Thoracic aorta (tissue), 2 donors: ENCODE results near the gene RFTN1. TPM values are rescaled to one million over a fixed set of nuclear protein-coding genes. Genes with fewer than 3 reads are reported as not detected.

Experiments
- ATAC-seq: fragments of 150-250 bp; one replicate; pipeline ENCODE4 v1.8.0; 2017; ENCODE audit warnings: low read depth; ENCODE audit not compliant: insufficient number of reproducible peaks, low FRiP score
- DNase-seq: peaks from one replicate; pipeline ENCODE4 v3.0.0-alpha.2; 2020; ENCODE audit warnings: low spot score
- H3K27ac ChIP-seq, 2 donors: fragments of 200-600 bp; sonication (generic); 1 replicate in 1 of 2; 2 replicates in 1 of 2; pipeline ENCODE4 v1.5.1; 2016; ENCODE audit warnings: mild to moderate bottlenecking in 2 of 2, moderate library complexity in 2 of 2
- H3K27me3 ChIP-seq: fragments of 200-600 bp; sonication (generic); replicated peaks from 2 replicates; pipeline ENCODE4 v1.6.0; 2016; ENCODE audit warnings: mild to moderate bottlenecking; ENCODE audit not compliant: insufficient read depth
- H3K36me3 ChIP-seq: fragments of 200-600 bp; sonication (generic); one replicate; pipeline ENCODE4 v1.5.1; 2016
- H3K4me1 ChIP-seq, 2 donors: fragments of 200-600 bp; sonication (generic); 1 replicate in 1 of 2; 2 replicates in 1 of 2; pipeline versions ENCODE4 v1.5.1 to v1.6.0; 2016; ENCODE audit warnings: low read depth in 2 of 2, mild to moderate bottlenecking in 1 of 2; ENCODE audit not compliant: control insufficient read depth in 1 of 2
- H3K4me3 ChIP-seq: fragments of 200-600 bp; sonication (generic); 2 replicates; pipeline ENCODE4 v1.5.1; 2016; ENCODE audit warnings: mild to moderate bottlenecking
- H3K9me3 ChIP-seq: fragments of 200-600 bp; sonication (generic); 2 replicates; pipeline ENCODE4 v1.5.1; 2016
- total RNA-seq, 2 donors: library from RNA; depleted of rRNA; stranded (reverse); fragments of >200 nt; gene quantifications; one replicate each; pipeline versions ENCODE4 v1.1.0 to v1.2.3, GENCODE V29; 2016
- TF ChIP-seq, protein P1 (sequence below): fragments of 200-600 bp; sonication (generic); IDR thresholded peaks from one replicate; pipeline ENCODE4 v1.5.1; 2019; ENCODE audit warnings: antibody characterized with exemption

The RFTN1 gene
- total RNA-seq, 2 donors from 2014 or later = 69.7 to 108 TPM

DNA sequence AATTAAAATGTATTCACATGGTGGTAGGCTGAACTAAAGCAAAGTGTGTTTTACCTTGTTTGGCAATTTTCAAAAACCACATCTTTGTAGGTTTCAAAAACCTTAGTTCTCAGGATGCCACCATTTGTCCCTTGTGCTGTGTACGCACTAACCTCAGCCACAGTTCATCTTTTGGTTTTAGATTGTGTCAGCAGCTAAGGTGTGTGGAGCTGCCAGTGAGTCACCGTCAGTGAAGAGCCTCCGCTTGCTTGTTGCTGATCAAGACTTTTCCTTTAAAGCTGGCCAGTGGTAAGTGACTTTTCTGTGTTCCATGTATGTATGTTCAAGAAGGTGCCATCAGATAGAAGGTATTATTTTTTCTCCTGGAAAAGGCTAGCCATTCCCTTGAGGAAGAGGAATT, 227.3 kb downstream of the RFTN1 start:
- H3K9me3 ChIP-seq = no peaks in the 10 kb centered on the region
- H3K4me1 ChIP-seq = peaks cover 0 to 18% of the 10 kb centered on the region in 2 donors
- no peaks in the 10 kb centered on the region for H3K27me3 ChIP-seq
- ATAC-seq = no peak
- no peak overlapping the region for H3K27ac ChIP-seq
- no peaks in the 10 kb centered on the region for H3K36me3 ChIP-seq
- peak overlapping the region; percentile 16 for H3K4me3 ChIP-seq
- TF ChIP-seq, protein P1, sequence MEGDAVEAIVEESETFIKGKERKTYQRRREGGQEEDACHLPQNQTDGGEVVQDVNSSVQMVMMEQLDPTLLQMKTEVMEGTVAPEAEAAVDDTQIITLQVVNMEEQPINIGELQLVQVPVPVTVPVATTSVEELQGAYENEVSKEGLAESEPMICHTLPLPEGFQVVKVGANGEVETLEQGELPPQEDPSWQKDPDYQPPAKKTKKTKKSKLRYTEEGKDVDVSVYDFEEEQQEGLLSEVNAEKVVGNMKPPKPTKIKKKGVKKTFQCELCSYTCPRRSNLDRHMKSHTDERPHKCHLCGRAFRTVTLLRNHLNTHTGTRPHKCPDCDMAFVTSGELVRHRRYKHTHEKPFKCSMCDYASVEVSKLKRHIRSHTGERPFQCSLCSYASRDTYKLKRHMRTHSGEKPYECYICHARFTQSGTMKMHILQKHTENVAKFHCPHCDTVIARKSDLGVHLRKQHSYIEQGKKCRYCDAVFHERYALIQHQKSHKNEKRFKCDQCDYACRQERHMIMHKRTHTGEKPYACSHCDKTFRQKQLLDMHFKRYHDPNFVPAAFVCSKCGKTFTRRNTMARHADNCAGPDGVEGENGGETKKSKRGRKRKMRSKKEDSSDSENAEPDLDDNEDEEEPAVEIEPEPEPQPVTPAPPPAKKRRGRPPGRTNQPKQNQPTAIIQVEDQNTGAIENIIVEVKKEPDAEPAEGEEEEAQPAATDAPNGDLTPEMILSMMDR = no peak
- DNase-seq = no peak

DNA sequence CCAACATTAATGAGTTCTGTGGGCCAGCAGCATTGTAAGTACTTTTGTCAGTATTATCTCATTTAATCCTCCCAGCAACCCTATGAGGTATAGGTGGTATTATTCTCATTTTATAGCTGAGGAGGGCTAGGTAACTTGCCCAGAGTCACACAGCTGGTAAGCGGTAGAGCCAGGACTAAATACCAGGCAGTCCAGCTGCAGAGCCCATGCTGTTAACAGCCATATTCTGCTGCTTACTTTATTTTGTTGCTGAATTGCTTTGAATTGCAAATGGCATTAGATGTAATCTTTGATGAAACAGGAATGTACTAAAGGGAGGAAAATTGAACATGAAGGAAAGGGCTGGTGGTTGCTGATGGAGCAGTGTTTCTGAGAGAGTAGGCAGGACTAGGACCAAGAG, 228.9 kb downstream of the RFTN1 start:
- no peak for ATAC-seq
- Histone ChIP-seq H3K4me1 (peaks cover 0 to 14% of the 10 kb centered on the region in 2 donors), H3K27ac (no peak overlapping the region), H3K36me3 (no peaks in the 10 kb centered on the region), H3K9me3 (no peaks in the 10 kb centered on the region), H3K27me3 (no peaks in the 10 kb centered on the region), H3K4me3 (no peak overlapping the region)
- no peak for DNase-seq
- TF ChIP-seq, protein P1 = no peak

DNA sequence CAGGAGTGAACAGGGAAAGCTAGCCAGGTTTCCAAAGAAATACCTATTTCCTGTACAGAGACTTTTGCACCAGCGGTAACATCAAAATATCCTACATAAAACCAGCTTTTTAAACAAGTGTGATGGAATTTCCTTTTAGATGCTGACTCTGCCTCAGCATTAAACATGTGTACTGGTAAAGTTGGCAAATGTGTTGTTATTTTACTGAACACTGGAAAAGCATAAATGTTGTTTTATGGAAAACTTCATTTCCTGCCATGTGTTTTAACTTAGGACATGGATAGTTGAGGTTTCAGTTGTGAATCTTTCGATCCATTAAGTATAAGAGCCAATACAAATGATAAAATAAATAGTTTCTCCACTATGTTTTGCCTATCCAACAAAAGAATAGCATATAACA, 232.8 kb downstream of the RFTN1 start:
- H3K4me1 ChIP-seq = no peaks in the 10 kb centered on the region
- H3K9me3 ChIP-seq = no peaks in the 10 kb centered on the region
- DNase-seq (no peak), ATAC-seq (no peak)
- TF ChIP-seq, protein P1 = no peak
- no peak overlapping the region for H3K27ac ChIP-seq
- no peaks in the 10 kb centered on the region for H3K27me3 ChIP-seq
- no peak overlapping the region for H3K4me3 ChIP-seq
- H3K36me3 ChIP-seq = no peaks in the 10 kb centered on the region

DNA sequence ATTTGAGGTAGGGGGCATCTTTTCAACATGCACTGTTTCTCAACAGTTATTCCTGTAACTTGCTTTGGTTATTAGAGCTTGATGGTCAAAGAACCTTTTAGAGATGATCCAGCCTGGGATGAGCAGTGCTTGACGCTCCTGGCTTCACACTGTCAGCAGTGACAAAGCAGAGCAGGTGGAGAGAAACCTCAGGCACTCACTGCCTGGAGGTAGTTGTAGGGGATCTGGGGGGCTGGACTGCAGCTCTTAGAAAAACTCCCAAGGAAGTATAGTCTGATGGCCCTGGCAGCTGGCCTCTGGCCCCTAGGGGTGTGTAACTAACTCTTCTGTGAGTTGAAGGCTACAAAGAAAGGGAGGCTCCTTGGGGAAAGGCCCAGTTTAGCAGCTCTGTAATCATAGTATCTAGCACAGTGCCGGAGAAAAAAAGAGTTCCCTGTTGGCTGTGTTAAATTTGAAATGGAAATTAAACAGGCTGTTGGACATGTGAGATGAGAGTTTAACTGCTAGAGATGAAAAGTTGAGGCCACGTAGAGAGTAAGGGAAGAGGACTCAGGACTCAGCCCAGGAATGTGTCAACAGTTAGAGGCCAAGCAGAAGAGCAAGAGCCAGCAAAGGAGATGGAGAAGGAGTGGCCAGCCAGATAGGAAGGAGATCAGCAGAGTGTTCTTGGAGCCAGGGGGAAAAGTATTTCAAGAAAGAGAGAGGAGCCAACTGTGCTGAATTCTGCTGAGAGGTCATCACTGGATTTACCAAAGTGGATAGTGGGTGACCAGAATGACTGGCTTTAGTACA, 234.3 kb downstream of the RFTN1 start:
- Histone ChIP-seq H3K4me1 (no peaks in the 10 kb centered on the region), H3K27me3 (no peaks in the 10 kb centered on the region), H3K27ac (no peak overlapping the region), H3K36me3 (no peaks in the 10 kb centered on the region), H3K9me3 (no peaks in the 10 kb centered on the region), H3K4me3 (no peak overlapping the region)
- ATAC-seq (no peak), DNase-seq (no peak)
- TF ChIP-seq, protein P1 = no peak

DNA sequence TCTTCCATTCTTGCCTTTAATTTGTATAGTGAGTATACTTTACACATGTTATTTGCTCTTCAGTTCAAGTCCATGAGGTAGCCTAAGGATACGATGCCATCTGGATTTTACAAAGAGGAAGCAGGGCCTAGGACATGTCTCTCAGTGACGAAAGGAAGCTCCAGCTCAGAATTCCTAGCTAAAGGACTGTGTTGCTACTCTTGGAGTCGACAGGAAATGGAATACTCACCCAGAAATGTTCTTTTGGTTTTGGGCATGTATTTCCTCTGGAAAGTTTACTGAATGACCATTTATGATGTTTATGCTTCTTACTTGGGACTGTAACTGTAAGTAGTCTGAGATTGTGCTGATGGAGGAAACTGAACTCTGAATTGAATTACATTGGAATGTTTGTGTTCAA, 236.0 kb downstream of the RFTN1 start:
- Histone ChIP-seq H3K36me3 (peaks cover 3% of the 10 kb centered on the region), H3K27ac (no peak overlapping the region), H3K4me1 (no peaks in the 10 kb centered on the region), H3K9me3 (no peaks in the 10 kb centered on the region), H3K27me3 (no peaks in the 10 kb centered on the region), H3K4me3 (no peak overlapping the region)
- no peak for ATAC-seq
- TF ChIP-seq, protein P1 = no peak
- no peak for DNase-seq
